Peyer's patch (tissue), 4 donors: Measurements from ENCODE around the gene CLASP2.

Source experiments
- POLR2A ChIP-seq, 2 donors: fragments of 450-650 bp; IDR thresholded peaks; one replicate each; pipeline ENCODE4 v1.5.1; 2017; ENCODE audit warnings: antibody characterized with exemption in 2 of 2, mild to moderate bottlenecking in 2 of 2, moderate library complexity in 2 of 2
- TF ChIP-seq, protein P1 (sequence below), 6 experiments: fragments of 450-650 bp in 4 of 6; fragments of 200-600 bp in 2 of 6; sonication (generic) in 1 of 6; IDR thresholded peaks; one replicate each; pipeline ENCODE4 v1.5.1; 2017 to 2019; ENCODE audit warnings: antibody characterized with exemption in 6 of 6, mild to moderate bottlenecking in 3 of 6, moderate library complexity in 1 of 6

GRCh38 chr3:33526787-33527186 lies 191.3 kb downstream of the CLASP2 start:
- TF ChIP-seq, protein P1, sequence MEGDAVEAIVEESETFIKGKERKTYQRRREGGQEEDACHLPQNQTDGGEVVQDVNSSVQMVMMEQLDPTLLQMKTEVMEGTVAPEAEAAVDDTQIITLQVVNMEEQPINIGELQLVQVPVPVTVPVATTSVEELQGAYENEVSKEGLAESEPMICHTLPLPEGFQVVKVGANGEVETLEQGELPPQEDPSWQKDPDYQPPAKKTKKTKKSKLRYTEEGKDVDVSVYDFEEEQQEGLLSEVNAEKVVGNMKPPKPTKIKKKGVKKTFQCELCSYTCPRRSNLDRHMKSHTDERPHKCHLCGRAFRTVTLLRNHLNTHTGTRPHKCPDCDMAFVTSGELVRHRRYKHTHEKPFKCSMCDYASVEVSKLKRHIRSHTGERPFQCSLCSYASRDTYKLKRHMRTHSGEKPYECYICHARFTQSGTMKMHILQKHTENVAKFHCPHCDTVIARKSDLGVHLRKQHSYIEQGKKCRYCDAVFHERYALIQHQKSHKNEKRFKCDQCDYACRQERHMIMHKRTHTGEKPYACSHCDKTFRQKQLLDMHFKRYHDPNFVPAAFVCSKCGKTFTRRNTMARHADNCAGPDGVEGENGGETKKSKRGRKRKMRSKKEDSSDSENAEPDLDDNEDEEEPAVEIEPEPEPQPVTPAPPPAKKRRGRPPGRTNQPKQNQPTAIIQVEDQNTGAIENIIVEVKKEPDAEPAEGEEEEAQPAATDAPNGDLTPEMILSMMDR (IDR thresholded peaks at IDR 0.05) = no peak
- no peak for TF ChIP-seq POLR2A (IDR thresholded peaks at IDR 0.05)
